Stimulated activated CD4-positive, alpha-beta T cell treated with anti-CD3 and anti-CD28 coated beads, TNF-alpha, amount 100 ng/mL, for 24 hours (primary cell): Measurements from ENCODE around the gene CASTOR1.

Source experiments
- DNase-seq, 3 experiments: peaks; one replicate each; pipeline ENCODE4 v3.0.0-alpha.2; 2020; ENCODE audit warnings: low read depth in 3 of 3

CASTOR1 gene

GRCh38 chr22:30263883-30264282, 25.4 kb downstream of the CASTOR1 start:
- DNase-seq, result no peak

DNA sequence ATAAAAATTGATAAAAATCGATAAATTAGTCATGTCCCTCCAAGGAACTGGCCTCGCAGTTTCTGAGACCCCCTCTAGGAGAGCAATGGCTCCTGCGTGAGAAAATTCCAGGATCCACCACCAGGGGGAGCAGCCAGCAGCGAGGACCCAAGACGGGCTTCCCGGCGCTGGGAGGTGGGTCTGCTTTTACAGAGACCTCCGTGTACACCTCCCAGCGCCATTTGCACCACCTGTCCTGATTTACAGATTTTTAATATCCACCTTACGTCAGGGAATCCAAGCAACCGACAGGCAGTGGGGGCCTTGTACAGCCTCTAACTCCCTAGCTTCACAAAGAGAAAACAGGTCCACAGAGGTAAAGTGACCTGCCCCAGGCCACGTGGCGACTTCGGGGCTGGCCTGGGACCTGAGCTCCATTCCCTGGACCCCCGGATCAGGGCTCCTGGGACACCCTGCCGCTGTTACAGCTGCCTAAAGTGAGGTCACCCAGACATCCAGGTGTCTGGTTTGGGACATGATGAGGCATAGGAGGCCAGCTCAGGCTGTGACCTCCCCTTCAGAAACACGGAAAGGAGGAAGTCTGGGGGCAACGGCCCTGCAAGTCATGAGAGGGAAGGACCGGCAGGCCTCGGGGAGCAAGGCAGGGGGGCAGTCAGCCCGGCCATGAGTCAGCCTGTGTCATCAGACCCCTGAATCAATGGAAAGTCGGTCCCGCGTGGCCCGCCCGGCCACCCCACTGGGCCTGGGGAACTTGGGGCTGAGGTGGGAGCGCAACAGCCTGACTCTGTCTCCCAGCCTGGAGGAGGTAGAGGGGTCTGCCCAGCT, 26.2 kb downstream of the CASTOR1 start:
- DNase-seq, result peak; percentile 61 to 80 (median 72)

DNA sequence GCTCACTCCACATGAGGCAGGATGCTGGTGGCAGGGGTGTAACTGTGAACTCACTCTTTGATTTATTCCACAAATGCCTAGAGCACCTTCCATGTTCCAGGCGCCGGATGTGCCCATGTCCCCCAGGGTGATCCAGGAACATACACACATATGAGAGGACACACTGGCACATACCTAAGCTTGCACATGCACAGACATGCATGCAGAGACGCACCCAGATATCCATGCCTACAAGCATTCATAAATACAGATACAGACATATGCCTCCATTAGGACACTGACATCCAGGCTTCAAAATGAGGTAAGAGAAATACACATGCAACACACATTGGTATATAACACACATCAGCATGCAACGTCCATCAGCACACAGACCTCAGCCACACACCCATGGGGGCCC, 27.2 kb downstream of the CASTOR1 start:
- DNase-seq, result no peak

DNA sequence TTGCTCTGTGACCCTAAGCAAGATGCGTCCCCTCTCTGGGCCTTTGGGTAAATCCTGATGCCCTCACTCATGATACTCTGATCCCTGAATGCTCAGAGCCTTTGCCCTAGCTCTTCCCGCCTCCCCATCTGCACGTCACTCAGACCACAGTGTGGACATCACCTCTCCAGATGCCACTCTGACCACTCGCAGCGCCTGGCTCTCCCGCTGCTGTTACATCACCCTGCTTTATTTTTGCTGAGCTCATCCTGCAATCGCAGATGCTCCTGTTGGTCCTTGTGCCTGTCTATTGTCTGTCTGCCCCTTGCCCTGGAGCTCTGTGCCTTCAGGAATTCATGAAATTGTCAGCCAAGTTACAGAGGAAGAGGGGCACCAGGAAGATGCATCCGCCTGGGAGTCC, 28.2 kb downstream of the CASTOR1 start:
- no peak for DNase-seq

DNA sequence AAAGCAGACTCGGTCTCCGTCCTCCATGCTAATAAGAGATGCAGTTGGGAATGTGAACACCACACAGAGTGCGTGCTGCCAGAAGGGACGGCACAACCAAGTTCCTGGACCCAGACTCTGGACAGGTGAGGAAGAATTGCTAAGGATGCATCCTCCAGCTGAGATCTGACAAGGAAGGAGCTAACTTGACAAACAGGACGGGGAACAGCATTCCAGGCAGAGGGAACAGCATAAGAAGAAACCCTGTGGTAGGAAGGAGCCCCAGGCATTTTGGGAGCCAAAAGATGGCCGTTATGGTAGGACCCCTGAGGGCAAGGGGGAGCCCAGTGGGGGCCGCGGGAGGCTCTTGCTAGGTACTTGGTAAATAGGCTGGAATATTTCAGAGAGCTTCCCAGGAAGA, 28.6 kb downstream of the CASTOR1 start:
- DNase-seq, result no peak

DNA sequence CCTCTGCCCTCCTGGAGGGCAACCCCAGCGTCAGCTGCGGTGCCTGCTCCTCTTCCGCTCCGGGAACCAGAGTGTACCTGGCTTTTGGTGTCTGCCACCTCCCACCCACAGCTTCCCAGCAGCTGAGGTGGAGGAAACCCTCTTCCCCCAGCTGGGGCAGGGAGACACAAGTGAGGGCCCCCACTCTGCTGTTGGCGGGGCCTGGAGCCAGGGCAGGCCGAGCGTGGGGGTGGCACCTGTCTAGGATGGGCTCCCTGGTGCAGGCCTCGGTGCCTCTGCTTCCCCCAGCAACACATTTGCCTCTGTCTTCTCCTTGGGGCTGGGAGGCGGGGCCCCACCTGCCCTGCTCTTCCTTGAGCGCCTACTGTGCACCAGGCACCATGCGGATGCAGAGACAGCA, 29.0 kb downstream of the CASTOR1 start:
- DNase-seq, result no peak

GRCh38 chr22:30254314-30254713, 35.0 kb downstream of the CASTOR1 start:
- no peak for DNase-seq

GRCh38 chr22:30253205-30253852, 36.0 kb downstream of the CASTOR1 start:
- DNase-seq, result no peak

DNA sequence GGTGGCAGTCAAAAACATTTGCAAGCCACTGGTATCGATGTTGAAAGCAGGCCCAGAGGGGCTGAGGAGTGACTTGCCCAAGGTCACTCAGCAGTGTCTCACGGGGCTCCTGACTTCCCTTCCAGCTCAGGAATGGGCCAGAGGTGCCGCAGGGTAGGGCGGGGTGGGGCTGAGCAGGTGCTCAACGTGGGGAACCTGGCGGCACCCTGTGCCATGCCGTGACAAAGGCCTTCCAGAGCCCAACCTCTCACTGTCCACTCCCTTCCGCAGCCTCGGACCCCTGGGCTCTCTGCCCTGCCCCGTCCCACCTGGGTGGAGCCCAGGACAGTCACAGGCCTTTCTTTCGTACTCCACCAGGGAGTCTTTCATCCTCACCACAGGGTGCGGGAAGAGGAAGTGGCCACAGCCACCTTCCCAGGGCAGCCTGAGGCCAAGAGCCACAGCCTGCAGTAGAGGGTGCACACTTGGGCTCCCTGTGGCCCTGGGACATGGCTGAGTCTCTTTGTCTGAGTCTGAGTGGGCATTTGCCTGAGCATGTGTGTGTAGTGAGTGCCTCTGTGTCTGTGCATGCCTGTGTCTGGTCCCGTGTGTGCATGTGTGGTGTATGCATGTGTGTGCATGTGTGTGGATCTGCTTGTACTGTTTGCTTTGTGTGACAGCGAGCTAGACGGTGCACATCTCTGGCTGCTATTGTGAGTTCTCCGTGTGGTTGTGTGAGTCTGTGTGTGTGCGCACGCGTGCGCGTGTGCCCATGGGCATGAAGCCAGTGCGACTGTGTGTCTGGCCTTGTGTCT, 36.7 kb downstream of the CASTOR1 start:
- DNase-seq, result no peak

DNA sequence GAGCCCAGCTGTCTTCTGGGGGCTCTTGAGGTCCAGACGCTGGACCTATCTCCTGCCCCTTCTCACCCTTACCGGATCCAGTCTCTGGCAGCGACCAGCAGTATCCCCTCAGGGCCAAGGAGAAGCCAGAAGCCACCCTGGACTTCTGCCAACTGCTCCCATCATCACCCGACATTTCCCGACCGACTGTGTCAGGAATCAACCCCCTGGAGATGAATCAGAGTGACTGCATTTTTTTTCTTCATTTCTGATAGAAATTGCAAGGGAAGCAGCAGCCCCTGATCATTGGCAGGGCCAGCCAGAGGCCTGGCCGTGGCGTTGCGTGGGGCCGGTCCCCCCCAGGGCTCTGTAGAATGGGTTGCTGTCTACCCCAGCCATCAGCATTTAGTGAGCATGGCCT, 37.6 kb downstream of the CASTOR1 start:
- no peak for DNase-seq

GRCh38 chr22:30250661-30251267, 38.5 kb downstream of the CASTOR1 start:
- DNase-seq, result no peak

DNA sequence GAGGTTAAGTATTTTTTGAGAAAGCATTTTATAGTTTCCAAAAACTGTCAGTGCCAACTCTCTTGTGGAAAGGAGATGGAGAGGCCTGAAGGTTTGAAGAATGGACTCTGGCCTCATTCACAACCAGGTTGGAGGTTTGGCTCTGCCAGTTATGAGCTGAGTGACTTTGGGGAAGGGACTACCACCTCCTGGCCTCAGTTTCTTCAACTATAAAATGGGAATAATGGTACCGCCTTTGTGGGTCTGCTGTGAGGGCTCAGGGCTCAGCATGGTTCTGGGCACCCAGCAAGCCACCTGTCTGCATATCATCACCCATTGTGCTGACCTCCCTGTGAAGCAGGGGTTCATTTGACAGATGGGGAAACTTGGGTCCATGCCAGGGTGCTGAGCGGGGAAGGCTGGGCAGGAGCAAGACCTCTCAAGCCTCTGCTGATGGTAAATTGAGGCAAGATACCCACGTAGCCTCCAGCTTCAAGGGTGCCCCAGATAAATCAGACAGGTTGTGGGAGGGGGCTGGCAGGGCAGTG, 39.2 kb downstream of the CASTOR1 start:
- DNase-seq, result no peak

DNA sequence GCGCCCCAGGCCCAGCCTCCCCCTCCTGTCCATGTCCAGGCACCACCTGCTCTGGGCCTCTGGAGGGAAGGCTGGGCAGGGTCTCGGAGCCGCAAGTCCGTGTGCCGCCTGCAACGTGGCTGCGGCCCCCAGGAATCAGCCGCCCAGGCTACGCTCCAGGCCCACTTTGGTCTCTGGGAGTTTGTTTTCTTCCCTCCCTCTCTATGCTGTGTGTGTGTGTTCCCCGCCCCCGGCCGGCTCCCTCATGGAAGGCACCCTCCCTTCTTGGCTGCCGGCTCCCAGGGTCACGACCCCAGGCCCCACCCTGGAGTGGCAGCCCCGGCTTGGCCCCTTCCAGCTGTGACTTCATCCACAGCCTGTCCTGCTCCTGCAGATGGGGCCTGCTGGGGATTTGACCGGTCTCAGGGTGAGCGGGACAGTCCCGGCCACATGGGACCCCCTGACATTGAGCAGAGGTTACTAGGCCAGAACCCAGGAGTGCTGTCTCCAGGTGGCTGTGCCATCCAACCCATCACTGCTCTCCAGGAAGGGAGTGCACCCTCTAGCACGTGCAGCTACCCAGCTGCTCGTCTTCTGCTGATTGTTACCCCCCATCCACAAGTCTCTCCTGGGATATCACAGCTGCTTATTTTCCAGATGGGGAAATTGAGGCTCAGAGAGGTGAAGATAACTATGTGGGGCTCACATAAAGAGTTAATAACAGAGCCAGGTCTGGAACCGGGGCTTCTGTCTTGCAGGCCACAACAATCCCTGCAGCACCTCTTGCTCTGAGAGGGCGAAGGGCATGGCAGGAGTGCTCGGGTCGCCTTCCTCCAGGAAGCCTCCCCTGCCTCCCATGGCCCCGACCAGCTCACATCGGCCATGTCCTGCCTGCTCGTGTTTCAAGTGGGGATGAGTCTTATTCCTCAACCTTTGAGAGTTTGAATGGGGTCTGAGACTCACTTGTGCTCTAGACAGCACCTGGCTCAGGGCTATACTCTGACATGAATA, 40.0 kb downstream of the CASTOR1 start:
- no peak for DNase-seq

DNA sequence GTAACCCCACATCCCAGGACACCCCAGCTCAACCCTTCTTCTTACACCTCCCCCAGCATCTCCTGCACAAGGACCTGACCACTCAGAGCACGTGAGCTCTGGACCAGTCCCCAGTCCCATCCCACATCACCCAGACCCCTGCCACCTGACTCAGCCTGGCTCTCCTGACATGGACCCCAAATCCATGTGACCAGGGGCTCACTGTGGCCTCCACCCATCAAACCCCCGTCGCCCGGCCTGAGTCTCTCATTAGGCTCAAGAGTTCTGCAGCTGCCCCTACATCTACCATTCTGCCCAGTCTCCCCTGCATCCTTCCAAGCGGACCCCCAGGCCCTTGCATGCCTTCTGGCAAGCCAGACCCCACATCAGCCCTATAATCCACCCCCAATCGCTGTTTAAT, 40.8 kb downstream of the CASTOR1 start:
- no peak for DNase-seq

- DNase-seq, result no peak
Measured at GRCh38 chr22:30247974-30248373, 41.3 kb downstream of the CASTOR1 start.

DNA sequence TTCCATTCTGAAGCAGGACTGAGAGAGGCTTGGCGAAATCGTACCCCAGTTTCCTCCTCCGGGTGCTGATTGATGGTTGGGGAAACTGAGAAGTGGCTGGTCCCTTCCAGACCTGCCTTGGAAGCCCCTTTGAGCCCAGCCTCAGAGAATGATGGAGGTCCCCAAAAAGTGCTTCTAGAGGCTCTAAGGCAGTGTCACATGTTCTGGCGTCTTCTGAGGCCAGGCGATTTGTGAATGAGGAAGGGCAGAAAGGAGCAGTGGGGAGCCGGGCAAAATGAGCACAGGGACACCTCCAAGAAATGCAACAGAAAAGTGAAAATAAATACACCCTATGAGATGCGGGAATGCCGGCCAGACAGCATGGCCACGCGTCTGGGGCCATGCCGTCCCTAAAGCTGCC, 41.7 kb downstream of the CASTOR1 start:
- no peak for DNase-seq

DNA sequence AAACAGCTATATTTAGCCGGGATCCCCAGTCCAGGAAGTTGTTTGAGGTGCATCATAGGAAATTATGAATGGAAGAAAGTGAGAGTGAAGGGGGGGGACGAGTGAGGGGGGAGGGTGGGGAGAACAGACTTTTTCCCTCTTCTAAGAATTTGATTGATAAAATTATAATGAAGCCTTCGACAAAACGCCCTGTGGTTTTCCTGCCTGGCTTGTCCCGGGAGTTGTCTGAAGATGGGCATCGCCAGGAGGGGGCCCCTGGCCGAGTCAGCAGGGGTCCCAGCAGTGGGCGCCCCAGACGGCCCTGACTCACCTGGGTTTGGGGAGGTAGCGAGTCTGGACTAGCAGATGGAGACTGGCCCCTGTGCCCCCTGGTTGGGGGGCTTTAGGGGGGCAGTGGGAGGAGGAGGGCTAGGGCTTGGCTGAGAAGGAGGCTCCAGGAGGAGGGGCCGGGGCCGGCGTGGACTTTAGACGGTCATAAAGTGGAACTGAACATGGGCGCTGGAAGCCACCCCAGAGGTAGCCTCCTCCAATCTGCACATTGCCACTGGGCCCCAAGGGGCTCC, 42.4 kb downstream of the CASTOR1 start:
- no peak for DNase-seq

DNA sequence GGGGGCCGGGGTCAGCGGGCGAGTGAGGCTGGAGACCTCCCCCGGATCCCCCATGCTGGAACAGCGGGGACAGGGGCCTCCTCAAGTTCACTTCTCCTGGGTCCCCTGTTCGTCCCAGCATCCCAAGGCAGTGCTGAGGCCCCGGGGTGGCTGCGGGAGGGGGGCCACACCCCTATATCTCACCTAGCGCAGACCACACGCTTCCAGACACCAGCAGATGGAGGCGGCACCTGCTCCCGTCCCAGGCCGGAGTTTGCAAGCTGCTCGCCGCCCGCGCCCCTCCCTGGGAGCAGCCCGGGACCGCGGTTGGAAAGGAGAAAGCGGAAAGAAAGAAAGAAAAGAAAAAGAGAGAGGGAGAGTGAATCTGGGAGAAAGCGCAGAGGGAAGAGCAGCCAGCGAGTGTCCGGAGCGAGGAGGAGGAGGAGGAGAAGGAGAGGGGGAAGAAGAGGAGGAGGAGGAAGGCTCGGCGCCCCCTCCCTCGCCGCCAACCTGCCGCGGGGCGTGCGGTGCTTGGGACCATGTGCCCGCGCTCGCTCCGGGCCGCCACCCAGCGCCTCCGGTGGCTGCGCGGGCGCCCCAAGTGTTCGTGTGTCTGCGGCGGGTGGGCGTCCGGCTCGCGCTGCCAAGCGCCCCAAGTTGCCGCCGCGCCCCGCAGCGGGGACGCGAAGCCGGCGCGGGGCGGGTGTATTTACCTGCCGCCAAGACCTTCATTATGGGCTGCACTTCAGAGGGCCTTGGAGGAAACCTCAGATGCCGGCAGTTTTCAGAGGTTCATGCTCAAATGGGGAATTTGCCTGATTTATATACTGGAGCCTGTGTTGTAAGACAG, 43.1 kb downstream of the CASTOR1 start, which contains the start of gene LIF:
LIF (minus strand) TSS at position 775 of the 829 bp plus-strand sequence; CDS start at position 711, 64 bp downstream.
- peak in 2 of 3 experiments; percentile 31 for DNase-seq
